ENCODE data around the gene SLC29A3.

GRCh38 chr10:71366690-71367089 lies 47.6 kb downstream of the SLC29A3 start:
- no peak for TF ChIP-seq CTCF (IDR thresholded peaks at IDR 0.05; ENCODE audit: insufficient read depth, low read length, poor library complexity, severe bottlenecking)
- TF ChIP-seq EZH2phosphoT487 (conservative IDR thresholded peaks at IDR 0.05; ENCODE audit: low read length): no peak
